Measurements from ENCODE around the gene GNB1L. TPM values are rescaled to one million over a fixed set of nuclear protein-coding genes. Genes with fewer than 3 reads are reported as not detected.

The GNB1L gene
- total and polyA plus RNA-seq, 2 of the 13 experiments (the other 11 are each of a cell fraction or from before 2014, with no cell fraction given): 2.5 to 7.4 TPM

DNA sequence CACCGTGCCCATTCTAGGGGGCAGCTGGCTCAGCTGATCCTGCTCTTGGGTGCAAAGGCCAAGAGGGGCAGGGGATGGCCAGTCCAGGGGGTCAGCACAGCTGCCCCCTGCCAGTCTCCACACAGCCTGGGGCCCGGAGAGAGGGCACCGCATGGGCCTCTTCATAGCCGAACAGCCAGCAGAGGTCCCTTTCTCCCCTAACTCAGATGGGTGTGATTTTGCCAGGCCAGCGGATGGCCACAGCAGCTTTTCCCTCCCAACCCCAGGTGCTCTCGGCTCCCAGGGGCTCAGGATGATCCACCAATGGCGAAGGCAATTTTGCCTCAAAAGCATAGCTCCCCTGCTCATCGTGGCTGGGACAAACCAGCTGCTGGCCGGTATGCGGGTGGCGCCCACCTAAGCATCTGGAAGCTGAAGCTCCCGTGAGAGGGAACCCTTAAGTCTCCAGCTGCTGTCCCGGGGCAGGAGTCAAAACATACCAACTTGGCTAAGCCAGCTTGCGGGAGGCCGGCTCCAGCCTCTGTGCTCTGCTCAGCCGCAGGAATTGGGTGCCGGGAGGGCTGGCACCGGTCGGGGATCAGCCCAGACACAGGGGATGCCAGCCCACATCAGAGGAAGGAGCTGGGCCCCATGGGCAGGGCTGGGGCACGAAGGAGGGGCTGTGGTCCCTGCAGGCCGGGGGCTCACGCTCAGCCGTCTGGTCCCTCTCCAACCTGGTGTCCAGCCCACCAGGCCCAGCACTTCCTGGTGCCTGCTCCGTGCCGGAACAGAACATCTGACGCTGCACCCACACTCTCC lies 30.5 kb upstream of the GNB1L start:
- Histone ChIP-seq H3K36me3 (replicated peaks in 1 of 2; ENCODE audit: control insufficient read depth in 1 of 2, insufficient read depth in 2 of 2, low read length in 2 of 2) (peaks cover 0 to 2% of the 10 kb centered on the region in 2 experiments; a peak in 1 of 5 replicates), H3K79me2 (ENCODE audit: insufficient read depth, low read length) (no peaks in the 10 kb centered on the region), H3K9ac (ENCODE audit: insufficient read depth, low read depth, low read length) (no peak overlapping the region), H3K9me3 (ENCODE audit: low read length) (no peaks in the 10 kb centered on the region), H3K4me1 (ENCODE audit: insufficient read depth, low read length) (peaks cover 27% of the 10 kb centered on the region), H3K27me3 (ENCODE audit: control insufficient read depth in 1 of 2, insufficient read depth in 2 of 2, low read length in 2 of 2) (no peaks in the 10 kb centered on the region), H2AFZ (ENCODE audit: low read length) (no peak overlapping the region), H4K20me1 (ENCODE audit: insufficient read depth, low read length) (no peaks in the 10 kb centered on the region), H3K4me2 (ENCODE audit: low read depth, low read length) (no peak overlapping the region), H3K4me3 (replicated peaks in 1 of 3; ENCODE audit: insufficient read depth in 1 of 3, low read depth in 2 of 3, low read length in 3 of 3) (no peak overlapping the region), H3K27ac (ENCODE audit: extremely low read length, insufficient read depth, low read length) (no peak overlapping the region)
- intact Hi-C loops (cut with micrococcal nuclease; ENCODE audit: unreplicated experiment) (no loop called here), in situ Hi-C loops (cut with HindIII; ENCODE audit: extremely low pct_ligation_motif_present, low pct_unique_long_range_greater_than_20kb) (no loop called here)
- CTCF ChIA-PET (ENCODE audit: low intra/inter-chr PET ratio, low total read pairs): no interaction called here
- WGBS (ENCODE audit: low lambda C conversion rate): 82% methylated on average over 2 of the region's 26 CpGs
- BruUV-seq (replicated peaks): no TSS peak
- TF ChIP-seq ZNF34 (CRISPR knock-in tag; IDR thresholded peaks at IDR 0.05; ENCODE audit: borderline replicate concordance) (no peak), BCL6 (CRISPR knock-in tag; IDR thresholded peaks at IDR 0.05) (no peak), HNRNPH1 (optimal IDR thresholded peaks at IDR 0.05; ENCODE audit: low read depth, low read length) (no peak), SOX13 (IDR thresholded peaks at IDR 0.05) (no peak), SOX13 (CRISPR knock-in tag; conservative IDR thresholded peaks at IDR 0.05 in 1 of 2, IDR thresholded peaks at IDR 0.05 in 1 of 2) (no peak), IRF9 (CRISPR knock-in tag; IDR thresholded peaks at IDR 0.05; ENCODE audit: borderline replicate concordance) (no peak), ZNF343 (CRISPR knock-in tag; IDR thresholded peaks at IDR 0.05) (no peak), HNF4A (CRISPR knock-in tag; IDR thresholded peaks at IDR 0.05) (no peak), ZGPAT (CRISPR knock-in tag; IDR thresholded peaks at IDR 0.05) (no peak), FIP1L1 (IDR thresholded peaks at IDR 0.05; ENCODE audit: borderline replicate concordance, insufficient read depth, low read depth, low read length) (no peak), MTERF4 (CRISPR knock-in tag; IDR thresholded peaks at IDR 0.05) (no peak), ZNF17 (CRISPR knock-in tag; IDR thresholded peaks at IDR 0.05) (no peak), PLRG1 (conservative IDR thresholded peaks at IDR 0.05) (no peak), ZNF121 (CRISPR knock-in tag; IDR thresholded peaks at IDR 0.05) (no peak)
- TF ChIP-seq, protein P1, sequence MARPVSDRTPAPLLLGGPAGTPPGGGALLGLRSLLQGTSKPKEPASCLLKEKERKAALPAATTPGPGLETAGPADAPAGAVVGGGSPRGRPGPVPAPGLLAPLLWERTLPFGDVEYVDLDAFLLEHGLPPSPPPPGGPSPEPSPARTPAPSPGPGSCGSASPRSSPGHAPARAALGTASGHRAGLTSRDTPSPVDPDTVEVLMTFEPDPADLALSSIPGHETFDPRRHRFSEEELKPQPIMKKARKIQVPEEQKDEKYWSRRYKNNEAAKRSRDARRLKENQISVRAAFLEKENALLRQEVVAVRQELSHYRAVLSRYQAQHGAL (CRISPR knock-in tag; IDR thresholded peaks at IDR 0.05; ENCODE audit: not compliant biosample characterization): no peak
- POLR2A ChIA-PET: no interaction called here
- ATAC-seq (no peak), FAIRE-seq (no peak), DNase-seq (ENCODE audit: low spot score) (no peak)

Data from HepG2 (cell line).